ENCODE measurements around the gene SMG7.

SMG7 gene

DNA sequence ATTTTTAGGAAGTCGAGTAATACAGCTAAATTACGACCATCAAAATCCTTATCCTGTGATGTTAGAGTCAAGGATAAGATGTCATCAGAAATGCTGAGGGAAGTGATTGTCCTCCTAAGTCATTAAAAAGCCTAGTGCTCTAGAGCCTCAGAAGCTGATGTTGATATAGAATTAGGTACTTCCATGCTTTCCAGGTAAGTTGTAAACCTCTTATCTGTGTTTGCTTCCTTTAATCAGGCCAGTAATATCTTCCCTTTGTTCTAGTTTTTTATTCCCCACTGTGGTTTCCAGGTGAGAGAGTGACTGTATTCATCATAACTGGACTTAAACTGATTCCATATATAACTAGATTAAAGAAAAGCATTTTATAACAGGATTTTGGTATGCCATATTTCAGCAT, 44.4 kb downstream of the SMG7 start:
- FAIRE-seq, result no peak

DNA sequence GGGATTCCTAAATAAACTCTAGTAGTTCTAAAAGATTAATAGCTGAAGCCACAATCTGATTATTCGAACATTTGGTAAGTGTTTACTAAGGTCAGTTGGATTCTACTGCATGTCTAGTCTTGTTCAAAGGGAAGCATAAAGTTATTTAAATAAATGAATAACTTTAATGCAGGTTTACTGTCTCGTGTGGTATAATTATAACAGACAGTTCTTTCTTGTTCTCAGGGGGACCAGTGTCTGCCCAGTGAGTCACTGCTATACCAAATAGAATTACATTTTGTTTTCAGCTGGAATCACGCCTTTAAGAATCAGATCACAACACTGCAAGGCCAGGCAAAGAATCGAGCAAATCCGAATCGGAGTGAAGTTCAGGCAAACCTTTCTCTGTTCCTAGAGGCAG, 45.1 kb downstream of the SMG7 start:
- FAIRE-seq, result no peak

DNA sequence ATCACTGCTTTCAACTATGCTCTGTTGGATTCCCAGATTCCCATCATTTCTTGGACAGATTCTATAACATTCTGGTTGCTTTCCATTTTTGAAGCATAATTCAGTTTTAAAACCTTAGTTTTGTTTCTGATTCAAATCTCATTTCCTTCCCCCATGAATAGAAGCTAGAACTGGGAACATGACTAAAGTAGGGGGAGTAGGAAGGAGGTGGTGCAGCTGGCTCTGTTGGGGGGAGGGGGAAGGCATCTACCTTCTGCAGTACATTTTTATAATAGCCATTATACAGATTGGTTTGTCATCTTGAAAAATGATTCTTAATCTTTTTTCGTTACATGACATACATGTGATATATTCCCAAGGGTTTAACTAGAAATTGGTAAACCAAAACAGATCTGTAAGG, 48.1 kb downstream of the SMG7 start:
- no peak for FAIRE-seq

DNA sequence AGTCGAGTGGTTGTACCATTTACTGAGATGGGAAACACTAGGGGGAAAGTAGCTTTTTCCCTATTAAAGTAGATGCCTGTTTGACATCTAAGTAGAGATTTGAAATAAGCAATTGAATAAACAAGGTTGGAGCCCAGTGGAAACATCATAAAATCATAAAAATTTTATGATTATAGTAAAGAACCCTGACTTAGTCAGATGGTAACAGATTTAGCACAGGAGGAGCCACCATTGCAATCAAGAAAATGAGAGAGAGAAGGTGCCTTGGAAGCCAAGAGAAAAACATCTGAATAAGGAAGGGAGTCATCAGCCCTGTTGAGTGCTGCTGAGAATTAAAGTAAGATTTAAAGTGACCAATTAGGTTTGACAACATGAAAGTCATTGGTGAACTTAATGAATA, 49.8 kb downstream of the SMG7 start:
- FAIRE-seq, result no peak

DNA sequence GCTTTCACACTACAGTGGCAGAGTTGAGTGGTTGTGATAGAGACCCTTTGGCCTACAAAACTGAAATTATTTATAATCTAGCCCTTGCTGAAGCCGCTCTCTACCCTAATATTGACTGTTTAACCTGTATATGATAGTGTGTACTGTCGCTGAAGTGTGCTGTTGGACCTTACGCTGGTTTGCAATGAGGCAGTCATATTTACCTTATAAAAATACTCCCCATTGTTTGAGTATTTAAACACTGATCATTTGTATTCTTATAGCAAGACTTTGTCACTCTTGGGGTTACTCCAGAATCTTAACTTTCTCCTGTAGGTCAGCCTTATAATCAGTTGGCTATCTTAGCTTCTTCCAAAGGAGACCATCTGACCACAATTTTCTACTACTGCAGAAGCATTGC, 56.3 kb downstream of the SMG7 start:
- FAIRE-seq, result no peak

DNA sequence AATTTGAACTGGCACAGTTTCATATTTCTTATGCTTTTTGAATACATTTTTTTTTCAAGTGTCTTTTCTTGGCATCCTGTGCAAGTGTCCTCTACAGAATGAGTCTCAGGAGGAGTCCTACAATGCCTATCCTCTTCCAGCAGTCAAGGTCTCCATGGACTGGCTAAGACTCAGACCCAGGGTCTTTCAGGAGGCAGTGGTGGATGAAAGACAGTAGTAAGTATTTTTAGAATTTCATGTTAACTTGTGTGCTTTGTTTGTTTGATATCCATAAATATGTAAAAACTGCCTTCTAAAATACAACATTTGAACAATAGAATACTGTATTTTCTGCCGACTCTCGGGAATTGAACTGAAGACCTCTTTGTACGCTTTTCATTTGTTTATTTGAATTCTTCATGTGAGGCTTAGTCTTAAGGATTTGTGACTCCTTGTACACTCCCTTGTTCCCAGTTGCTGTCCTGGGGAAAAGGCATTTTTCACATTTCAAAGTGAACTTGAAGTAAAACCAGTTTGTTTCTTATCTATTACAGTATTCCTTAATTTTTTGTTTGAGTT, 61.4 kb downstream of the SMG7 start:
- FAIRE-seq, result no peak

DNA sequence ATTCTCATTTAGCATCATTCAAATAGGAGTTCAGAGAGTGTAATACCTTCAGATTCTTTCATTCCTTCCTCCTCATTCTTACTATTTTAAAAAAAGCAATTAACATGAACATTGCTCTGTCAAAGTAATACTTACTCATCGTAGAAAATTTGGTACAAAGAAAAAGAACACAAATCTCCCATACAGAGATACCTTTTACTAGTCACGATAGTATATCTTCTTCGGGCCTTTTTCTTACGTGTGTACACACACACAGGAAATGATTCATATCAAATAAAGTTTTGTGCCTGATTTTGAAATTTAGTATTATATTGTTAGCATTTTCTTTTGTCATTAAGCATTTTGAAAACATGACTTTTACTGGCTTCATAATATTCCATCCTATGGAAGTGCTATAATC, 65.1 kb downstream of the SMG7 start:
- no peak for FAIRE-seq

DNA sequence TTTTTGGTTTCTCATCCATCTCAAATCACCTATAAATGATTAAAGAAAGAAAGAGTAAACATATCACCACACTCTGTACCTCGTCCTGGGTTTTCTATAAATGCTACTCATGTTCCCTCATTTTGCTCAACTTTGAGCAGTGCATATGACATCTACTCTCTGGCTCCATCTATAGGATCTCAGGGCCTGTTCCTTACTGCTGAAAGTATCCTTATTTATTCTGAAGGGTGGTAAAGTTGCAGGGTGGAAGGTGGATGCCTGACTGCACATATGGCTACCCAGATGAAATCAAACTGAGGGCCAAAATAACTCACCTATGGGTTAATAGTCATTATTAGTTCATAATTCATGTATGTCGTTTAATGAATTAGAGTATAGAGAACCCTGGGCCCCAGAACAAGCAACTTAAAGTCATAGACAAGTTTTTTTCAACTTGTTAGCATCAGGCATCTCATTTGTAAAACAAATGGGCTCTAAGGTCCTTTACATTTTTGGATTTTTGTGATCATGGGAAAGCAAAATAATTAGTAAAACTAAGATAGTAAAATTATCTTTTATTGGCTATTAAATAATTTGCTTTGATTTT, 71.4 kb downstream of the SMG7 start:
- peak; percentile 90 for FAIRE-seq

DNA sequence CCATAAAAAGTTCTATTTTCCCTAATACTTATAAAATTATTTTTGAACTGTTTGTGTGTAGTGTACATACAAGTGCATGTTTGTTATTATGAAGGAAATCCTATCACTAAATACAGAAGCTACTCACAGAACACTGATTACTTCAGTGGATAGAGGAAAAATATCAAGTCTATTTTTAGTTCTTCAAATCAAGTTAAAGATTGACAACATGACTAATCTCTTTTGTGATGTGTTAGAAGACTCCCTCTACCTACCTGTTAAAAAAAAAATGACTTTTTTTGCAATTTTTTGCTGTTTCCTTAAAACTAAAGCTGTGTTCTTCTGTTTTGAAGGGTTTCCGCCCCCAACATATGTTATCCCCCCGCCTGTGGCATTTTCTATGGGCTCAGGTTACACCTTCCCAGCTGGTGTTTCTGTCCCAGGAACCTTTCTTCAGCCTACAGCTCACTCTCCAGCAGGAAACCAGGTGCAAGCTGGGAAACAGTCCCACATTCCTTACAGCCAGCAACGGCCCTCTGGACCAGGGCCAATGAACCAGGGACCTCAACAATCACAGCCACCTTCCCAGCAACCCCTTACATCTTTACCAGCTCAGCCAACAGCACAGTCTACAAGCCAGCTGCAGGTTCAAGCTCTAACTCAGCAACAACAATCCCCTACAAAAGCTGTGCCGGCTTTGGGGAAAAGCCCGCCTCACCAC, 72.4 kb downstream of the SMG7 start:
- no peak for FAIRE-seq

DNA sequence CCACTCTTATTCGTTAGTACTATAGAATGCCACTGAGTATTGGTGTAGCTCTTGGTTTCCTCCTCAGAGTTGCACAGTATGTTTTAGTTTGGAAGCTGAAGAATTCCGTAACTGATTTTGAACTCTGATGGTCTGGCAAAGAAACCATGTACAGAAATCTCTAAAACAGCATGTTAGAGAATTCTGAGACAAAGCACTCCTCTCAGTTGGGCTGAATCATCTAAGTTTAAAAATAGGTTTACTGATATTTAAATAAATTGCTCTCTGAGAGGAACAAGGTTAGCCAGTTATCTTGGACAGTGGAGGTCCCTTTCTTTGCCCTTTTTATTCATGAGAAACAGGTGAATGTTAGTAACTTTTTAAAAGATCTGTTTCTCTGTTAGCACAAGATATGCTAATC, 74.1 kb downstream of the SMG7 start:
- no peak for FAIRE-seq

DNA sequence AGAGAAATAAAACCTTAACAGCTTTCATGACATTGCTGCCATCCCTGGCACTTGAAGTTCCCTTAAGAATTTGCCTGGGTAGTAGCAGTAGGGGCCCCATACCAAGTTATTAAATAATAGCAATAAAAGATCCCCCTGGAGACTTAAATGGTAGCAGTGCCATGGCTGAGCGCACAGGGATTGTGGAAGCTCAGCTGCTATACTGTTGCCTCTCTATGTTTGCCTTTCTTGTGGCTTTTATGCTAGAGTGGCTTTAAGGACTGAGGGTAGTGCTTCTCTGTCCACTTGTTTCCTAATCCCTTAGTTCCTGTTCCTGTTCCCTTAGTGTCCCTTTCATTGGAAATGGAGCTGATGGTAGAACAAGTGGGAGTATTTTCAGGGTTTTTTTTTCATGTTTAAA, 75.8 kb downstream of the SMG7 start:
- no peak for FAIRE-seq

DNA sequence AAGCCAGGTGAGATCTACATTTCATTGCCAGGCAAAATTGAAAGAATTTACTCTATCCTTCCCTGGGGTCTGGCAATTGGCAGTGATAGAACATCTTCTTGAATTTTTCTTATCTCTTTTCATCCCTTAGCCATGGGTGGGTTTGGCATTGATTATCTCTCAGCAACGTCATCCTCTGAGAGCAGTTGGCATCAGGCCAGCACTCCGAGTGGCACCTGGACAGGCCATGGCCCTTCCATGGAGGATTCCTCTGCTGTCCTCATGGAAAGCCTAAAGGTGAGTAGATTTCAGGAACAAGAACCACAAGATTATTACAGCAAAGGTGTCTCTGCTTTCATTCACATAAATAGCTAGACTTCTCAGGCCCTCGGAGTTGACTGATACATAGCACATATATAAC, 78.6 kb downstream of the SMG7 start:
- no peak for FAIRE-seq

DNA sequence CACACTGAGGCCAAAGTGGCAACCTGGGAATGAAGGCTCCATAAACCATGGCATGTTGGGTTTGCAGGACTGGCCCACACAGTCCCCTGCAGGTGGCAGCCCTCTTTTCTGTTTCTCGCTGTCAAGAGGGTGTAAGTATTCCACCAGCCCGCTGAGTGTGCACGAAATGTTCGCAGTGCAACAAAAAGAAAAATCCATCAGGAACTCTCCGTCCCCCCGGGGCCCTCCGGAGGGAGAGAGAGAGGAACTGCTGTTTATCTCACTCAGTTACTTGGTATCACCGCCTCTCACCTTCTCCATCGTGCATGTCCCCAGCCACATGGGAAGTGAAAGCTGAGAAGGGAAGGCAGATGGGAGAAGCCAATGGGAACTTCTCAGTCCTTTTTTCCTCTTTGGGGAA, 79.6 kb downstream of the SMG7 start:
- FAIRE-seq, result no peak

DNA sequence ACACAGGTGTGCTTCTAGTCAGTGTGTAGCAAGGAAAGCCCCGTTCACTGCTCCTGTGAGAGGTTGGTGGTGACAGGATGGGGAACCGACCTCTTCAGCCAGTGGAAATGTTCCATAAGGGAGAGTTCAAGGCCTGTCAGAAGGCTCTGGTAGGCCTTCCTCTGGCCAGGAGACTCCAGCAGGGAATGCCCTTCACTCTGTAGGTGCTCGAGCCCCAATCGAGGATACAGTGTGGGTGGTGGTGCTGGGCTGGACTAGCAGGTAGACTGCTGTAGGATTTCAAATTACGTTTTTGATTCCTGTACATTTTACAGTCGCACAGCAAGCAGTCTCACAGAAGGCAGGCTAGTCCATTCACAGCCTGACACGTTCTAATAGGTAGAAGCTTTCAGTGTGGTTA, 80.1 kb downstream of the SMG7 start:
- no peak for FAIRE-seq

DNA sequence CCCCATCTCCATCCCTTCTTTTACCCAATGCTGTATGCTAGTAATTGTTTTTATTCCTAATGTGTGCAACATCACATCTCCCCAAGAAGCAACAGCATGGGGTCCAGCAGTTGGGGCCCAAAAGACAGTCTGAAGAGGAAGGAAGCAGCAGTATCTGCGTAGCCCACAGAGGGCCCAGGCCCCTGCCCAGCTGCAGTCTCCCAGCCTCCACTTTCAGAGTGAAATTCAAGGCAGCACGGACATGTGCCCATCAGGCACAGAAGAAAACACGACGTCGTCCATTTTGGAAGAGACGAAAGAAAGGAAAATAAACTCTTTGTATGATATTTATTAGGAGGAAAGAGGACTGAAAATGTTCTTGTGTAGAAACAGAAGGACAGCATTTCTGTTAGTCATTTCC, 80.6 kb downstream of the SMG7 start:
- no peak for FAIRE-seq

DNA sequence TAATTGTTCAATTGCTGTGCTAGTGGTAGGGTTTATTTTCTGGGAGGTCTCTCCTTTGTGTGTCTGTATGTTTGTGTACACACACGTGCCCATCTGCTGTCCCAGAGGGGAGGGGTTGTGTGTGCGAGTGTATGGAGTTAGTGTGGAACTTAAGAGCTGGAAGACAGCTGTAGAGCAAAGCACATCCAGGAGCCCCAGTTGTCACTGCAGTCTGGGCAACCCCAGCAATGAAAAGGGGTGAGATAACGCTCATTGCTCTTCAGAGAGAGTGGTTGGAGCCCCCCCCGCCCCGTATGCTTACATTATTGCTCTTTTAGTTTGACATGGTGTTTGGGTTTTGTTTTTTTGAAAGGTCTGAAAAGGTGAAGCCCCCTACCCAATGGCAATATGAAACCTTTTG, 81.0 kb downstream of the SMG7 start:
- no peak for FAIRE-seq

DNA sequence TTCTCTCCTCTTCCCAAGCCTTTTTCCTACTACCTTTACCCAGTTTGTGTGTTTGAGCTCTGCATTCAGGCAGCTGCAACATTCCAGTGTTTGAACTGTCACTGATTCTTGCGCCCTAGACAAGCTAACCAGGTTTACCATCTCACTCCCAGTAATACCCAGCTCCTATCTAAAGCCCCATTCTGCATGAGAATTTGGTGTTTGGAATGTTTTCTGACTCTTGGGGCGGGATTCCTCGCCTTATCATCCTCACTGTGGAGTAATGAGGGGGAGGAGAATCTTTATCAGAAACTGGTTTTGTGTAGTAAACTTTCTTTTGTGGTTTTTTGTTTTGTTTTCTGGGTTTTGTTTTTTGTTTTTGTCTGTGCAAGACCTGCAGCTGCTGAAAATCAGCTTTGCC, 81.5 kb downstream of the SMG7 start:
- no peak for FAIRE-seq

DNA sequence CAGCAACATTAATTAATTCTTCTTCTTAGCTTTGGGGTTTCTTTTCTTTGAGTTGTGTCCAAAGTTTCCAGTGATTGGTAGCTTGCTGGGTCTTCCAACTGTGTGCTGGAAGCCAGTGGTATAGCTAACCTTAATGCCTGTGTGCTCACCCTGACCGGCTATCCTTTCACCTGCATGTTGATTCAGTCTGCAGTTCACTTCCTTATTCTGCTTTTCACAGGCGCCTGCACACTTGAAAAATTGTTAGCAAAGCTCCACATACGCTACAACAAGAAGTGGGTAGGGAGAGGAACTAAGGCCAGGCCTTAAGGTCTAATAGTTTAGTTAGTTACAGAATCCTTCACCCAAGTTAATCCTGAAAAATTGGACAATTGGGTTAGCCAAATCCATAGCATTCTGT, 82.3 kb downstream of the SMG7 start:
- FAIRE-seq, result no peak

DNA sequence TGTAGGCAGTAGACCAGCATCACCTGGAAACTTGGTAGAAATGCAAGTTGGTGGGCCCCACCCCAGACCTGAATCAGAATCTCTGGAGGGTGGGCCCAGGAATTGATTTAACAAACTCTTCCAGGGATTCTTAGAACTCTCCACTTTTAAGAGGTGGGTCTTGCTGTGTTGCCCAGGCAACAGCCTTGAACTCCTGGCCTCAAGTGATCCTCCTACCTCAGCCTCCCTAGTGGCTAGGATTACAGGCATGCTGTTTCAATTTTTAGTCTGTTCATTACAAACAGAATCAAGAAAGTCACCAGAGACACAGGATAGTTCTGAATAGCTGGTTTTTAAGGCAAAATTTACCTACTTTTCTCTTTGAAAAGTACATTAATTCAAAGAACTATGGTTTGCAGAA, 86.8 kb downstream of the SMG7 start:
- no peak for FAIRE-seq

DNA sequence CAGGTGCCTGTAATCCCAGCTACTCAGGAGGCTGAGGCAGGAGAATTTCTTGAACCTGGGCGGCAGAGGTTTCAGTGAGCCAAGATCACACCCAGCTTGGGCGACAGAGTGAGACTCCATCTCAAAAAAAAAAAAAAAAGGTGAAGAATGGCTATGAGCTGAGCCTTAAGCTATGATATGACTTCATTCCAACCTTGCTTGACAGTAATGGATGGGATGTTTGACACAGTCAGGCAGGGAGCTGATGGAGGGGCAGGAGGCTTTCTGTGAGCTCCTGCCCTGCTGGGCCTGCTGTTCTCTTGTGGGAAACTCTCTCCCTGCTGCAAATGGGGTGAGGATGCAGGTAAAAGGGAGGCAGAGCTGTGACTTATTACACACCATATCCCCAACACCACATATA, 90.4 kb downstream of the SMG7 start:
- no peak for FAIRE-seq

DNA sequence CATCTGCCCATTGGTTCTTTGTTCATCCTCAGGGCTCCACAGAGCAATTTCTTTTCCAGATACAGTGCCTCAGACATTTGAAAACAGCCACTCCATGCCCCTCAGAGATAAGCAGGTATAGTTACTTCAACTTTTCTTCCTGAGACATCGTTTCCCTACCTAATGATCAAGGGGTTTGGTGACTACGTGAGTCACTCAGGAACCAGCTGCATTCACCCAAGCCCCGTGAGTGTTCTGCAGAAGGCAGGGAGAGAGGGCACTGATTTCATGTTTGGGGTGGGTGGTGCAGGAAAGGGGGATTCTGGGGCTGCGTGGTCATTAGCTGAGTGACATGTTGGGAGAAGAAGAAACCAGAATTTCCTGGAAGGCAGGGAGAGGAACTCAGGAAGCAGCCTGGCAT, 93.0 kb downstream of the SMG7 start:
- FAIRE-seq, result no peak

DNA sequence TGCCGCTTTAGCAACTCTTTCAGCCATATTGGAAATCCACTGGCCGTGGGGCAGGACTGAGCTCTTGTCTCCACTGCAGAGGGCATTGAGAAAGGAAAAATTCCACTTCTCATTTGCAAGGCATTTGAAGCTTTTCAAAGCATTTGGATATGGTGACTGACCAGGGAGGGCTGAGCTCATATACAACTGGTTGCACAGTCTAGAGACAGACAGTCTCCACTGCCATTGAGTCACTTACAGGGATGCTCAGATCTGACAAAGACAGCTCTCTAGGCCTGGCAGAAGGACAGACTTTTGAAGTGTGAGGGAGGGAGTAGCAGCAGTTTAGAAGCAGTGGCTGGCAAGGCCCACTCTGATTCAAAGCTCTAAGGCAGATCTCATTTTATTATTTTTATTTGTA, 93.7 kb downstream of the SMG7 start:
- FAIRE-seq, result no peak

DNA sequence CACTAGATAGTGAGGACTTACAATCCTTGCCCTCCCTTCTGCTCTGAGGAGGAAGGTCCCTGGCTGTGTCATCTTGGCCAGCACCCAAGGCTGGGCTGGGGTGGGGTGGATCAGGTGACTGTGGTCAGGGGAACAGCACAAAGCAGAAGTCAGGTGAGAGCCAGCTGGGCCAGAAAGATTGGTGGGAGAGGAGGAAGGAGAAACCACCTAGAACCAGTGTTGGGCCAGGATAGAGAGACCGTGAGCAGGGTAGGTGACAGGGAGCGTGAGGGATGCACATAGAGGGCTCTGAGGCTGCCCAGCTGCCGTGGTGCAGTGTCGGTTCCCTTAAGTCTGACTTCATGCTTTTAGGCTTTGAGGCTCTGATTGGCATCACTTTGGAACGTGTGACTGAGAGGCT, 95.3 kb downstream of the SMG7 start:
- no peak for FAIRE-seq

DNA sequence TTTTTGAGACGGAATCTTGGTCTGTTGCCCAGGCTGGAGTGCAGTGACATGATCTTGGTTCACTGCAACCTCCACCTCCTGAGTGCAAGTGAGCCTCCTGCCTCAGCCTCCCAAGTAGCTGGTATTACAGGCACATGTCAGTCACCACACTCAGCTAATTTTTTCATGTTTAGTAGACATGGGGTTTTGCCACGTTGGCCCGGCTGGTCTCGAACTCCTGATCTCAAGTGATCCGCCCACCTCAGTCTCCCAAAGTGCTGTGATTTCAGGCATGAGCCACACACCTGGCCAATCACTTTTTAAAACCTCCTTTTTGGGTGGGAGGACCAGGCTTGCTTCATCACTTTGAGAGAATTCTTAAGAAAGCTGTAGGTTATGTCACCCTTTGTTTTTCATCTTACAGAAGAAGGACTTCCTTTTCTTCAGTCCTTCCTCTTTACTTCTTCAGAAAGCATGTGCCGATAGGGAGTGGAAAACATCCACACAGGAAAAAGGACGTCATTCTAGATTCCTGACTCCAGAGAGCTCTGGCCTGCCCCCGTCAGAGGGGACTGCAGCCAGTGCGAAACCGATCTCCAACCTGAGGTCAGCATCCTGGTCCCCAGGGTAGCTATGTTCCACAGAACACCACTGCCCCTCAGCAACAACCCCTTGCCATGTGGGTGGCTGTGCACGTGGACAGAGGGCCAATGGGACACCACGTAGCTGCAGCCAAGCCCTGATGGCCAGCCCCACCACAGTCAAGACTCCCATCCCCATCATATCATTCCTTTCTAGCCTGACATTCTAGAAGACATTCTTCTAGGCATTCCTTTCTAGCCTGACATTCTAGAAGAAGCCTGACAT, 96.1 kb downstream of the SMG7 start:
- FAIRE-seq, result no peak

All from G401.6 (cell line).